ENCODE measurements around the gene MMS19.

MMS19 gene

GRCh38 chr10:97464226-97464625 is 34.0 kb downstream of the MMS19 start:
- DNase-seq (ENCODE audit: low read depth) = no peak

DNA sequence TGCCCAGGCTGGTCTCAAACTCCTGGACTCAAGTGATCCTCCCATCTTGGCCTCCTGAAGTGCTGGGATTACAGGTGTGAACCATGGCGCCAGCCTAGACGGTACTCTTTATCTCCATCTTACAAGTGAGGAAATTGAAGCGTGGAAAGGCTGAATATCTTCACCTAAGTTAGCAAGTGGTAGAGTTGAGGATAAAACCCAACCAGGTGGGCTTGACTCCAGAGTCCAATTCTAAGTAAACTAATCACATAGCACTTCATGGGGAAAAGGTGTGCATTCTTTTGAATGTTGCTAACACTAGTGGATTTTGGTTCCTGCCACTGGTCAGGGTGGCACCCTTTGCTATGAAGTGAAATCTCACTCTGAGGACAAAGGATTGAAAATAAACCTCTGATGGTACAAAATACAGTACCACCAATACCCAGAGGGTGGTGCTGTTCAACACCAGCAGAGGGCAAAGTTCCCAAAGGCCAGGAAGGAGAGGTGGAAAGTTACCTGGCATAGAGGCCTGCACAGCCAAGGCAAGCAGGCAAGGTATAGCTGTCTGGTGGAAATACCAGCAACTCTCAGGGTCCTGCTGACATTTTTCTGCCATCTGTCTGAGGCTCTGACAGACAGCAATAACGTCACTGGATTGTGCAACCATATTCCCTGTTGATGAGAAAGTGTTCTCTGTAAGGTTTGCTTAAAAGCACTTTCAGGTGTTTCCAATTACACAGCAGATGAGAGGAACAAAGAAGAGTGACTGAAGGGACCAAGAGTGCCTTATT is 34.7 kb downstream of the MMS19 start:
- peak; percentile 68 for DNase-seq (ENCODE audit: low read depth)

DNA sequence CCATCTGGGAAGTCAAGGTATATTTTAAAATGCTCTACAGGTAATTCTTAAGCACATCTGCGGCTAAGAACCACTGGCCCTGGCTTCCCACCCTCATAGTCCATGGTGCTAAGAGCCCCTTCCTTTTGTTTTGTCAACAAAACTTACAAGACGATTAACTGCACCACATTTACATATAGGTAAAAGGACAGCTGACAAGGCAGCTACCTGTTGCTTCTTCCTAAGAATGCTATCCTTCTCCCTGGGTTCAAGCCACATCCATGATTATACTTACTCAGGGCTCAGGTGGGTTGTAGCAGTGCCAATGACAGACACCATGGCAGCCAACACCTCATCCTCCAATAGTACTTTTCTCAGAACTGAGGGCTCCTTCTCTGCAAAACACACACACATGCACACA is 35.9 kb downstream of the MMS19 start:
- no peak for DNase-seq (ENCODE audit: low read depth)

- DNase-seq (ENCODE audit: low read depth) = no peak
Observed at GRCh38 chr10:97459933-97460332, 38.3 kb downstream of the MMS19 start.

DNA sequence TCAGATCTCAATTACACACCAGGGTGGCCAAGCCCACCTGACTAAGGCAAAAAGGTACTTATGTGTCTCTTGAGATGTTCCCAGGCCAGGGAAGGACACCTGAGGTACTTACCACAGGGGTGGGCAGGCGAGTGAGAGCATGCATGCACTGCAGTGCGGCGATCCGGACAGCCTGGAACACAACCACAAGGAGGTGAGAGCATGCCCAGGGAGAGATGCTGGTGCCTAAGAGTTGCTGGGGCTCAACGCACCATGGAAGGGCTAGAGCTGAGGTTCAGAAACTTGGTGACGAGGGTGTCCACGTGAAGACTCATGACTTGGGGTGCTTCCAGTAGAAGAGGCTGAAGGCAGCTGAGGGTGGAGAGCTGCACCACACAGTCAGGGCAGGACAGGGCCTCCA is 39.1 kb downstream of the MMS19 start:
- no peak for DNase-seq (ENCODE audit: low read depth)

DNA sequence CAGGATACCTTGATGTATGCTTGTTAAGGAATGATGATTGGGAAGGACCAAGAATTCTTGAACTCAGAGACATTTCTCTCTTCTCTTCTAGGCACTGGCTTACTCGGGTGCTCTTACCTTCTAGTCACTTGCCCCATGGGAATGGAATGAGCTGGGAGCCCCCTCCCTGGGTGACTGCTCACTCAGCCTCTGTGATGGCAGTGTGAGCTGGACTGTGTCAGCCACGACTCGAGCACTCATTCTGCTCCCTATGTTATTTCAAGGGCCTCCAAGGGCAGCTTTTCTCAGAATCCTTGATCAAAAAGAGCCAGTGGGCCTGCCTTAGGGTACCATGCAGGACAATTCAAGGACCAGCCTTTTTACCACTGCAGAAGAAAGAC is 41.5 kb downstream of the MMS19 start:
- no peak for DNase-seq (ENCODE audit: low read depth)

- no peak for DNase-seq (ENCODE audit: low read depth)
Observed at GRCh38 chr10:97456034-97456685, 42.1 kb downstream of the MMS19 start.

GRCh38 chr10:97454330-97455036 is 43.7 kb downstream of the MMS19 start:
- no peak for DNase-seq (ENCODE audit: low read depth)

GRCh38 chr10:97452352-97452751 is 45.9 kb downstream of the MMS19 start:
- no peak for DNase-seq (ENCODE audit: low read depth)

DNA sequence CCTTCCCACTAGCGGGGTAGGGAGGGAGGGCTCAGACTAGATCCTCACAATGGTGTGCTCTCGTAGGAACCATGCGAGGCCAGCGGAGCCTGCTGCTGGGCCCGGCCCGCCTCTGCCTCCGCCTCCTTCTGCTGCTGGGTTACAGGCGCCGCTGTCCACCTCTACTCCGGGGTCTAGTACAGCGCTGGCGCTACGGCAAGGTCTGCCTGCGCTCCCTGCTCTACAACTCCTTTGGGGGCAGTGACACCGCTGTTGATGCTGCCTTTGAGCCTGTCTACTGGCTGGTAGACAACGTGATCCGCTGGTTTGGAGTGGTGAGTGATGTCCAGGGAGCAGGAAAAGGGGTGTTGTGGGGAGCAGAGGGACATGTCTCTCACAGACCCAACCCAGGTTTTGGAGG is 46.6 kb downstream of the MMS19 start:
- no peak for DNase-seq (ENCODE audit: low read depth)

- no peak for DNase-seq (ENCODE audit: low read depth)
Observed at GRCh38 chr10:97450828-97451227, 47.4 kb downstream of the MMS19 start.

GRCh38 chr10:97445722-97446639 is 52.2 kb downstream of the MMS19 start, which contains the start of the genes EXOSC1 and ZDHHC16:
TSS of gene EXOSC1 (minus strand) at chr10:97446006. CDS start at chr10:97445985, 21 bp downstream.
TSS of gene ZDHHC16 (plus strand) at chr10:97446175. CDS start at chr10:97451676, 5,501 bp downstream.
- DNase-seq (ENCODE audit: low read depth) = peak; percentile 82

DNA sequence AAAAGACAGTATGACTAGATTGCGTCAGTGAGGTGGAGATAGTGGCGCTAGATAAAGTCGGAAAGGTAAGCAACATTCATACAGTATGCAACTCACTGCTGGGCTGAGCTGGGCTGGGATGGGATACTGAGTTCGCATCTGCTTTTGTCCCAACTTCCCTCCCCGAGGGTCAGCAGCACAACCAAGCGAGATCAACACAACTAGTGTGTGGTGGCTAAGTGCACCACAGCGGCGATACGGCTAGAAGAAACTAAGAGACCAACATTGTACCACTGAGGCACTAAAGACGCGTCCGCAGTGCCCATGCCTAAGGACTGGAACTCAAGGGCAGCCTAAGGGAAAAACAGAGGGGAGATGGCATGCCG is 52.9 kb downstream of the MMS19 start:
- no peak for DNase-seq (ENCODE audit: low read depth)

GRCh38 chr10:97444212-97444611 is 54.0 kb downstream of the MMS19 start:
- DNase-seq (ENCODE audit: low read depth) = no peak

GRCh38 chr10:97442277-97442676 is 55.9 kb downstream of the MMS19 start:
- no peak for DNase-seq (ENCODE audit: low read depth)

DNA sequence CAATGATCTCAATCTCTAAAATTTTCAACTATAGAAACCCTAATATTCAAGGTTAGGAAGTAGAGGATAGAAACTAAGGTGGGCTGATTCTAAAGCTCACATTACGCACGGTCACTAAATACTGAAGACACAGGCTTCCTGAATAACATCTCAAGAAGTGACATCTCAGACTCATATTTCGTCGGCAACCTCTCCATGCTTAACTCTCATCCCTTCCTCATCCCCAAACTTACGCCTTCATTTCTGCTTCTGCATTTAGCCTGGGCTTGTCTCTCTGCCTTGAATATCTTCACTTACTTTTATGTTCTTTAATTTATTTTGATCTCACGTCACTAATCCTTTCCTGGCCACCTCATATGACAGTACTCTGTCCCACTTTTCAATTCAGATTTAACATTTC is 63.0 kb downstream of the MMS19 start:
- DNase-seq (ENCODE audit: low read depth) = no peak

GRCh38 chr10:97434557-97434956 is 63.7 kb downstream of the MMS19 start:
- DNase-seq (ENCODE audit: low read depth) = no peak

GRCh38 chr10:97434055-97434454 is 64.2 kb downstream of the MMS19 start:
- DNase-seq (ENCODE audit: low read depth) = no peak

DNA sequence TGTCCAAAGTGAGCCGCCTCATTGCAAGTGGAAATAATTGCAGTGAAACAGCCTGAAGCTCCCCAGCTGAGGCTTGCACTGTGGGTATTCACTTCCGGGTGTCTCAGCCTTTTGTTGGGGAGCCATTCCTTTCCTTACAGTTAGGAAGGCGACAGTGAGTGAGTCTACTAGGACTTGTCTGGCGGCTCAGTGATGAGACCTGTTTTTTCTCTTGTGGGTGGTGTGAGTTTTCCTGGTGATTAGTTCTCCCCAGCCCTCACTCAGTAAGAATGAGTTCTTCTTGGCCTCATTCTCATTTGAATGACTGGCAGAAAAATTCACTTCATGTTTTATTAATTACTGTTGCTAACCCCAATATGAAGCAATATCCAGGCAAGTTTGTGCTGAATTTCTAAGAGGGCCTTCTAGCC is 69.6 kb downstream of the MMS19 start:
- DNase-seq (ENCODE audit: low read depth) = no peak

- DNase-seq (ENCODE audit: low read depth) = no peak
Observed at GRCh38 chr10:97427571-97428179, 70.5 kb downstream of the MMS19 start.

- no peak for DNase-seq (ENCODE audit: low read depth)
Observed at GRCh38 chr10:97426776-97427570, 71.2 kb downstream of the MMS19 start.
